Activated CD4-positive, alpha-beta T cell treated with anti-CD3 and anti-CD28 coated beads, Interleukin-2, amount 50 U/mL, for 1 hour (primary cell): ENCODE measurements around the gene VPS13C.
"Not testable (repeated sequence)": the region's sequence is repeated elsewhere in the genome, so short reads cannot be mapped to it uniquely, and the experiment has no call there.

ENCODE experiments used
- DNase-seq: peaks from one replicate; pipeline ENCODE4 v3.0.0-alpha.2; 2020

VPS13C gene

DNA sequence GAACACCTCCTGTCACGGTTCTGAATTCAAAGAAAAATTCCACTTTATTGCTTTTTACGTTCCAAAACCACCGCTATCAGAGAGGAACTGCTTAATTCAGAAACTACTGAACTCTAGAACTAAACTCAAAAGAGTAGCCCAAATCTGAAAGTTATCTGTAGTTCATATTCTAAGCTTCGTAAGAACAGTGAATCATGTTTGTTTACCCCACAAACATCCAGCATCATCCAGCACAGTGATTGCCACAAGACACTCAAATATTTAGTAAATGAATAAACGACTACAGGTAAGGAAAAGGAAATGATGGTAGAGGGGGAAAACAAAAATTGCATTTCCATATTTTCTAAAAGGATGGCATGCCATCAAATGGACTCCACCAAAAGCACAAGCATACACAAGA, 32.3 kb downstream of the VPS13C start:
- no peak for DNase-seq

DNA sequence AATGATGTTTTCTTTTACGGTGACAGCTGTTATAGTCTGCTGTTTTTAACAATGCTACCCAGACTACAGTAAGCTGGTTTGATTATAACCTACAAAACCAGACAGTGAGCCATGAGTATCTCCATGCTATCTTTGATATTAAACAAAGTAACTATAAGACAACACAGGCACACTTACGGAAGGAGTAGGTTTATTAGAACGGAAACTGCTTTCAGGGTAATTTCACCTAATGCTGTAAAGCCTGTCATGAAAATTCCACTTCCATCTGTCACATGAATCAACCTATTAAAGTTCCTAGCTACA, 33.0 kb downstream of the VPS13C start:
- no peak for DNase-seq

DNA sequence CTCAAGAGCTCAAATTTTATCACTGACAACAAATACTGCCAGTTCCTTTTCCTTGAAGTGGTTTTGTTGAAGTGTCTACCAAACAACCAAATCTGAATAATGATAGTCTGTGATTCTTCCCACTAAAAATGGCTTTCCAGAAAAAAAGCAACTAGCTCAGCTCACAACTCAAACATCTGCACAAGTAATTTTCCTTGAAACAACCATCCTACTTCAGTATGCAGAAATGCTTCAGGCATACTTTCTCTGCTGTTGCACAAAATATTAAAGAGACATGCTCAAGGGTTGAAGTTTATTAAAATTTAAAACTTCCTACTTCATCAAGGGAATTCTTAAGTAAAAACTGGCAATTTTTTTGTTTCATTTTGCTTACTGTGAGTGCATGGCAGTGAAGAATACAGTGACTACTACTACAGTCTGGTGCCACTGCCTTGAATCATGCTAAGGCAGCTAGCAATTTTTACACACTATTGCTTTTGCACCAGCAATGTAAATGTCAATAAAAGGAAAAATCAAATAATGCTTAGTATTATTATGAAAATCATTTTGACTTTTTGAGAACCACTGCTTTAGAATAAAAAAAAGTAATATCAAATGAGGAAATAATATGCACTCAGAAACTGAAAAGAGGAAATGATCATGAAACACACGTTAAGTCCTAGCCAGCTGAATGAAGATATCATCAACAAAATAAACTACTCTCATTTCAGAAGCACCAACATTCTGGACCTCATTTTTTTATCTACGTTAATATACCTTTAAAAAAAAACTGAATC, 33.6 kb downstream of the VPS13C start:
- DNase-seq: no peak

DNA sequence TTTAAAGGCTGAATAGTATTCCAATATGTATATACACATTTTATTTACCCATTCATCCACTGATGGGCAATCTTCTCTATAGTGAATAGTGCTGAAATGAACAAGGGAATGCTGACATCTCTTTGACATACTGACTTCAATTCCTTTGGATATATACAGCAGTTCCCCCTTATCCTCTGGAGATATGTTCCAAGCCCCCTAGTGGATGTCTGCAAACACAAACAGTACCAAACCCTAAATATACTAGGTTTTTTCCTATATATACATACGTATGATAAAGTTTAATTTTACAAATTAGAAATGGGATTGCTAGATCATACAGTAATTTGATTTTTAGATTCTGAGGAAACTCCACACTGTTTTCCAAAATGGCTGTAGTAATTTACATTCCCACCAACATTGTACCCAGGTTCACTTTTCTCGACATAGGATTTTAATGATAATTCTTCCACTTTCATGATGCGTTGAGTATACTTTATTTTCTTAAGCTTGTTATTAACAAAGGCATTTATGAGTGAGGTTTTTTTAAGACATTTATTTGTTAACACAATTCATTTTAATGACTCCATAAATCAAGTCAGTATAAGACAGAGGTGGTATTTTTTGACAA, 38.2 kb downstream of the VPS13C start:
- DNase-seq: no peak

DNA sequence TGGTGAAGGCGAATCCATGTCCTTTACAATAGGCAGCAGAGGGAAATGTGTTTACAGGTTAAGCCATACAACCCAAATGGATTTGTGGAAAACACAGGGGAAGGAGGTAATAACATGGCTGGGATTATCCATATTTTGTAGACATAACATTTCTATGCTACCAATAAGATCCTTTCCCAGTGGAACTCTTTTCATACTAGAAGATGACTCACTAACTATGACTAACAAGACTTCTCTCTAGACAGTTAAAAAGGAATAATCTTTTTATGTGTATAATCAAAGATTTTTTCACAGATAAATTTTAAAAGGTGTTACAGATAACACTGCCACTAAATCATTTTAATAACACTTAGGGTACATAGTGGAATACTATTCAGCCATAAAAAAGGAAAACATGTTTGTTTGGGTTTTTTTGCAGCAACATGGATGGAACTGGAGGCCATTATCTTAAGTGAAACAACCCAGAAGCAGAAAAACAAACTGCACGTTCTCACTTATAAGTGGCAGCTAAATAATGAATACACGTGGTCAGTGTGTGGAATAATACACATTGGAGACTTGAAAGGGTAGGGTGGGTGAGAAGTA, 39.6 kb downstream of the VPS13C start:
- DNase-seq: no peak

DNA sequence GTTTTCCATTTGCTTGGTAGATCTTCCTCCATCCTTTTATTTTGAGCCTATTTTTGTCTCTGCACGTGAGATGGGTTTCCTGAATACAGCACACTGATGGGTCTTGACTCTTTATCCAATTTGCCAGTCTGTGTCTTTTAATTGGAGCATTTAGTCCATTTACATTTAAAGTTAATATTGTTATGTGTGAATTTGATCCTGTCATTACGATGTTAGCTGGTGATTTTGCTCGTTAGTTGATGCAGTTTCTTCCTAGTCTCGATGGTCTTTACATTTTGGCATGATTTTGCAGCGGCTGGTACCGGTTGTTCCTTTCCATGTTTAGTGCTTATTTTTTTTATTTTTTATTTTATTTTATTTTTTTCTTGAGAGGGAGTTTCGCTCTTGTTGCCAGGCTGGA, 54.9 kb downstream of the VPS13C start:
- DNase-seq: not testable (repeated sequence)

DNA sequence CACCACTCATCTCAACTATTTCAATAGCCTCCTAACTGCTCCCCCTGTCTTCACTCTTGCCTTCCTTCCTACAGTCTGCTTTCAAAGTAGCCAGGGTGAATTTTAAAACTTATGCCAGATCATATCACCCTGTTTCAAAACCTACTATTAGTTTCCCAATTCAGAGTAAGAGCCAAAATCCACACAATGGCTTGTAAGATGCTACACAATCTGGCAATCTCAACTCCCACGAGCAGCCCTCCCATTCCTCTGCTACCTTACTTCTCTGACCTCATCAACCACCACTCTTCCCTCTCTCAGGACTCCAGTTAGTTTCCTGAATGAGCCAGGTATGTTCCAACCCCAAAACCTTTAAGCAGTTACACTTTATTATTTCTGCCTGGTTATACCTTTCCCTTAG, 62.5 kb downstream of the VPS13C start:
- no peak for DNase-seq

DNA sequence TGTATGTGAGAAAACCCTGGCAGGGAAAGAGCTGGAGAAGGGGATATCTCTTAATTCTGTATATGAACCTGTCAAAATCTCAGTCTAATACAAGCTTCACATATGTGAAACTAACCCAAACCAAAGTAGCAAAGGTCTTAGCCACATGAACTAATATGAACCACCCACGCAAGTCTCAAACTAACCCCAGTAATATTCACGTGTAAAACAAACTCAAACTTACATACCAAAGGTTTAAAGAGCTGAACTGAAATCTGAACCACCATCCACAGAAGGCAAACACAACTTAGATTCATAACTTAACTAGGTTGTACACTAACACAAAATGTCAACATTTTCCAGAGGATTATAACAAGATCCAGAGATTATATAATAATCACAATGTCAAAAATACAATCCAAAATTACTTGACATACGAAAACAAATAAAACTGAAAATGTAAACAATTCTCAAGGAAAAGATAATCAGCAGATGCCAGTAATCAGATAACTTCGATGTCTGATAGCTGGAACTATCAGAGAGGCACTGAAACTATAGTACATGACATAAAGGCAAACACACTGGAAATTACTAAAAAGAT, 64.1 kb downstream of the VPS13C start:
- DNase-seq: no peak

DNA sequence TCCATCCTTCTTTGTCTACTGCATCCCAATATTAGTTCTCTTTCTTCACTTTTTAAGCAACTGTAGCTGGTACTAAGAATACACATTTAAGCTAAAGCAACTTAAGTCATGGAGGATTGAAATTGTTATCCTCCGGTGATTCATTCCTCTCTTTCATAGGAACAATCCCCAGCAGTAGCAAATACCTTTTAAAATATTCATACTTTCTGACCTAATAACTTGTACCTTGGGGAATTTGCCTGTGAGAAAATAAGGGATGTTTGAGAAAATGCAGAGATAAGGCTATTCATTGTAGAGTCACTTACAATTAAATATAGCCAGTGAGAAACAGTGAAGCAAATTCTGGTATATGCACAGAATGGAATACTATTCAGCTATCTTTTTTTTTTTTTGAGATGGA, 66.0 kb downstream of the VPS13C start:
- no peak for DNase-seq

DNA sequence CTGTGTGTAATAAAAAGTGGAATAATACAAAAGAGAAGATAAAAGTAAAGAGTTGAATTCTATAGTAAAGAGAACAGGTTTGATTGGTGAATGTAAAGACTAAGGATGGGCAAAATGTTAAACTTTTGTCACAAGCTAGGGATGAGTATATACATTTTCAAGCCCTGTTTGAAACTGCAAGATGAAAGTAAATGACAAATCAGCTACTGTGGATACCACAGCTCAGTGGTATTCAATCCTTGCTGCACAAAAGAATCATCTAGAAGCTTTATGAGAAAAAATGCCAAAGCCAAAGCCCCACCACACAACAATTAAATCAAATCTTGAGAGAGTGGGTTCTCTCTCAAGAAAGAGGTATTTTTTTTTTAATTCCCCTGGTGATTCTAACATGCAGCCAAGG, 67.7 kb downstream of the VPS13C start:
- no peak for DNase-seq

DNA sequence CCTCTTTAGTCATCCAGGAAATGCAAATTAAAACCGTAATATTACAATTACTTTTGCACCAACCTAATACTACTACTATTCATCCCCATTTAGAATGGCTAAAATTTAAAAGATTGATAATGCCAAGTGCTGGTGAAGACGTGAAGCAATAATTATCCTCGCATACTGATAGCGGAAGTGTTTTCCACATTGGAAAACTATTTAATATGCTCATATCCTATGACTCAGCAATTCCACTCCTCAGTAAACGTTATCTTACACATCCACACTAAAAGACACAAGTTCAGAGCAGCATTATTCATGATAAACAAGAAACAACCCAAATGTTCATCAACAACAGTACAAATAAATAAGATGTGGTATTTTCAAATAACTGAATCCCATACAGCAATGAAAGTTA, 70.6 kb downstream of the VPS13C start:
- no peak for DNase-seq

DNA sequence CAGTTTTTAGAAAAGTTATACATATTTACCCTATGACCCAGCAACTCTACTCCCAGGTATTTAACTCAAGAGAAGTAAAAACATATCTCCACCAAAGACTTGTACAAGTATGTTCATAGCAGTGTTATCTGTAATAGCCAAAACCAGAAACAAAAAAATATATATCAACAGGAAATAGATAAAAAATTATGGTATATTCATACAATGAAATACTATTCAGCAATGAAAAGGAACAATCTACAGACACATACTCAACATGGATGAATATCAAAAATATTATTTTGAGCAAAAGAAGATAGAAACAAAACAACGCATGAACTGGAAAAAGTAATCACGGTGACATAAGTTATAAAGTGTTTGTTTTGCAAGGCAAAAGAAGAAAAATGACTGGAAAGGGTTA, 72.4 kb downstream of the VPS13C start:
- no peak for DNase-seq

DNA sequence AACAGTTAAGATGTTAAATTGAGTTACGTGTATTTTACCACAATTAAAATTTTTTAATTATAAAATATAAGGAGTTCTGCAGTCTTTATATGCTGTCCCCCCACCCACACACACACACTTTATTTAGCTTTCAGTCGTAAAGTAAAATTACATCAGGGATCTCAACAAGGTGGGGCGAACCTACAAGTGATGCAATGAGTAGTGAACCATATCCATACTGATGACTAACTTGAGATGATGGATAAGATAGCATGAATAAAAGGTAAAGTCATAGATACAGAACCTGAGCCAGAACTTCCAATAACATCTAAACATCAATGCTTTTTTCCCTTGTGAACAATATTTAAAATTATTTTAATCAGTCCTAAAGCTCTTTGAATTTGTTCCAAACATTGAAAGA, 77.2 kb downstream of the VPS13C start:
- DNase-seq: no peak

DNA sequence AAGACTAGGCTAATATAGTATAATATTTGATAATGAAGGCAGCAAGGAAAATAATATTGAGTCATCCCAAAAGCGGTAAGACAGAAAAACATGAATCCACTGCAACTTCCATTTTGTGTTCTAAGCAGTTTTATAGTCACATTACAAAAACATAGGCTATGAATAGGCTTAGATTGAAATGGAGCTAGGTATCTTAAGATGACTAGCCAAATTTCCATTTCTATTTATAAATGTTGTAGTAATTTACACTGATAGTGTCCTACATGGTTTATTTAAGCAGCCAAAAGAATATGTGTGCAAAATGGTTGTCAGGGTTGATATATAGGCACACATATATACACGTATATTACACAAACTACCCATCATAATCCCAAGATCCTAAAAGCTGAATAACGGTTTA, 82.0 kb downstream of the VPS13C start:
- DNase-seq: no peak

DNA sequence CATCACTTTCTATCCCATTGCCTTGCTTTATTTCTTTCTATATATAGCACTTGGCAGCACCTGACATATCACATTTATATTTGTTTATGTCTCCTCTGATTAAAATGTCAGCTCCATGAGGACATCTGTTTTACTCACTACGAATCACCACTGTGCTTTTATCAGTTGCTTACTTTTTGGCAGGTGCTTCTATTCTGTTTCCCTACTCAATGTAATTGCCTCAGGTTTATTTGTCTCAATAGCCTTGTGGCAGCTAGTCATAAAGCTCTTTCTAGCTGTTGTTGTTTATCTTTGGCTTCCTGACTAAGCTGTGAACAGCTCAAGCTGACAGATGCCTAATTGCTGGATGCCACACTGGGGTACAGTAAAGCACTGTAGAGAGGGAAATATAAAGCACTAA, 85.5 kb downstream of the VPS13C start:
- no peak for DNase-seq

DNA sequence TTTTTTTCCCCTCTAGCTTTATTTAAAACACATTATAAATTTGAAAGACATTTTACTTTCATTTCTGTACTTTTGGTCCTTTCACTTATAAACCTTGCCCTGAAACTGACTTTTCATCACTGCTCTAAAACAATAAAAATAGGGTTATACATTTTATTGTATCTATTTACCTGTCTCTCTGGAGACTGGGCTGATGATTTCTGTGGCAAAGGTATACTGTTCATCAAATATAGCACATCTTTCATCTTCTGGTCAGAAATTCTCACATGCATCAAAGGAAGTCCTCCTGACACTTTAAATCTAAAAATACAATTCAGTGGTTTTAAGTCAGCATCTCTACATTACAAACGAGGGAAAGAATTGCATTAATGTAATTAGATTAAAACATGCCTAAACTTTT, 86.1 kb downstream of the VPS13C start:
- DNase-seq: no peak

DNA sequence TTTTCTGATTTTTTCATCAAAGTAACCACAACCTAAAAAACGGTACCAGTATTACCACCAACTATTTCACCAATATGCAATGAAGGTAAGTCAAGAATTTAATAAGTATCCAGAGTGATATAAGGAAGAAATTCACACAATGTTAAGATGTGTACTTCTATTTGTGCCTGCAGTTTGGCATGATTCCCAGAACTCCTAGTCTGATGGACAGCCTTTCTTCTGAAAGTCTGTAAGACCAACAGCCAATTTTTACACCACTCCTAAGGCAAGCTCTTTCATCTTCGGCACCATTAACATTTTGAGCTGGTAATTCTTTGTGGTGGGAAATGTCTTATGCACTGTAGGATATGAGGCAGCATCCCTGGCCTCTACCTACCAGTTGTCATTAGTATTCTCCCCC, 108.3 kb downstream of the VPS13C start:
- DNase-seq: no peak

DNA sequence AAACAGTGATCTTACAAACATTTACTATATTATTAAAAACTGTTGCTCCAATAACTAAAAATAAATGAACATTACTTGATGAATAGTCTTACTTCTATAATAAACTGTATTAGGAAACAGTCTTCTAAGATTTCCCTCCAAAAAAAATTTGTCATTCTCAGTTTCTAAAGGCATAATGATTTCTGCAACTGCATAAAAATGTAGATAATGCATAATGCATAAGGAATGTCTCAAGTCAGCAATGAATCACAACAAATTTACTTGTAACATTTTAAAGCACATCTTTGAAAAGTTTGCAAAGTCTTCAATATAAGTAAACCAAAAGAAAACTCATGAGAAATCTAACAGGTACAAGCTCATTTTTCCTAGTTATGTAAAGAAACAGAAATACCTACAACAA, 113.5 kb downstream of the VPS13C start:
- DNase-seq: no peak

DNA sequence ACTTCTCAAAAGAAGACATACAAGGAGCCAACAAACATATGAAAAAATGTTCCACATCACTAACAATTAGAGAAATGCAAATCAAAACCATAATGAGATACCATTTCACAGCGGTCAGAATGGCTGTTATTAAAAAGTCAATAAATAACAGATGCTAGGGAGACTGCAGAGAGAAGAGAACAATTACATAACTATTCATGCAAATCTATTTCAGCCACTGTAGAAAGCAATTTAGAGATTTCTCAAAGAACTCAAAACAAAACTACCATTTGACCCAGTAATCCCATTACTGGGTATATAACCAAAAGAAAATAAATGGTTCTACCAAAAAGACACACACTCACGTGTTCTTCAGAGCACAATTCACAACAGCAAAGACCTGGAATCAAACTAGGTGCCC, 116.3 kb downstream of the VPS13C start:
- DNase-seq: no peak

DNA sequence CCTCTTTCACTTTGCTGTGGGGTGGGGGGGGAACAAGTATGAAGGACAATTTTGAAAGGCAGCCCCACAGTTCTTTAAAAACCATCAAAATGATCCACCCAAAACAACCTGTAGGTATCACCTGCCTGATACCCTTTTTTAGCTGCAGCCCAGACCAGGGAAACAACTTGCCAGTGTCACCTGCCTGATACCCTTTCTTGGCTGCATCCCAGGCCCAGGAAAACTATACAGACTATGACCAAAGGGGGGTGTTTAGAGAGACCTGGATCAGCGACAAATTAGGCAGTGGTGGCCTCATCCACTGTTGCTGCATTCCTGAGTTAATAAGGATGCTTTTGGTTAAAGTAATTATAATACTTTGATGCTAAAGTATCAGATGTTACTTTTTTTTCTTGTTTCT, 122.0 kb downstream of the VPS13C start:
- no peak for DNase-seq

DNA sequence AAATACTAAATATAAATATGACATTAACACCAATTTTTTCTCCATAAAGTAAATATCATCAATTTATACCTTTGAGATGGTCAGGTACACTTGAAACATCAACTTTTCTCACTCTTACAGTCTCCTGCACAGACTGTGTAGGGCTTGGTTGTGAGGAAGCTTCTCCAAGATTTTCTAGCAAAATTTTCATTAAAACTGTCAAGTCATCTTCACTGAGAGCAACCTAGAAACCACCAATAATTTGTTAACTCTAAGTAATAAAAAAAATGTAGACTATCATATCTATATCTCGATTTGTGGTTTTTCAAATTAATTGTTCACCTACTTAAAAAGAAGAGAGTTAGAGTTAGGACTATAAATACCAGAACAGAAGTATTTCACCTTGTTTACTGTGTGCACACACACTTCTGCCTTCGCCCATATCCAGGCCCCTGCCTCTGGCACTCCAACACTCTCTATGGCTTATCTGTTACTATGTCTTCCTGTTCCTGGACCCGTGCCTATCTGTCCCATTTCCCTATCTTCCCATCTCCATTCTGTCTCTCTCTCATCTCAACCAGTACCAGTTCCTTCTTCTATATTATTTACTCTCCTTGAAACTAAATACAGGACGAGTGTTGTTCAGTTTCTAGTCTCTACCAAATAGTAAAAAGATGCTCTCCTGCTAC, 123.6 kb downstream of the VPS13C start:
- no peak for DNase-seq

DNA sequence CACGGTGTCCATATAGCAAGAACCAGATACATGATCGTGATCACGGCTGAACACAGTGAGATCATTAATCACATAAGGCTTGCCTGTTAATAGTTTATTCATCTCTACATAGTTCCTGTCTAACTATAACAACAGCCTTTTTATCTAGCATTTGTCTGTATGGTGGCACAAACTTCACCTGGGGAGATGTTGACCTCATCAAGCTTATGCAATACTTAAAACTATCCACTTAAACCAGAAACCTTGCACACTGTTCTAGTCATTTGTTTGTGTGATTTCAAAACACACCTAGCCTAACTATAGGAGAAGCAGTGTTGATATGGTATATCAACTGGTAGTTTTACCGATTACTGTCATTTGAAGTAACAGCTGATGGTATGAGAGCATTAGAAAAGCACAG, 124.8 kb downstream of the VPS13C start:
- no peak for DNase-seq

DNA sequence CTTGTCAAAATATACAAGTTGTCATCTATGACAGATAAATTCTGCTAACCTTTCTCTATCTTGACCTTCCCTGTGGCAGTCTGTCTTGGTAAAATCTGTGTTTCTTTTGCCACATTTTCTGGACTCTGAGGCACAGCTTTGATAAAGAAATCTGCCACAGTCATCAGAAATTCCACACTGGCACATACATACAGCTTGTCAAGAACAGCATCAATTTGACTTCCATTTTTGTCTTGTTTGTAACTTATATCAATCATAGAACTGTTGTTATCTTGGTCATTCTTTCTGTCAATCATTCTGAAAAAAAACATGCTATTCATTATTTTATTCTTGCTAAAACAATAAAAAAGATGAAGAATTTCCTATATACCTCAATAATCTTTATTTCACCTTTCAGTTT, 130.8 kb downstream of the VPS13C start:
- DNase-seq: no peak

DNA sequence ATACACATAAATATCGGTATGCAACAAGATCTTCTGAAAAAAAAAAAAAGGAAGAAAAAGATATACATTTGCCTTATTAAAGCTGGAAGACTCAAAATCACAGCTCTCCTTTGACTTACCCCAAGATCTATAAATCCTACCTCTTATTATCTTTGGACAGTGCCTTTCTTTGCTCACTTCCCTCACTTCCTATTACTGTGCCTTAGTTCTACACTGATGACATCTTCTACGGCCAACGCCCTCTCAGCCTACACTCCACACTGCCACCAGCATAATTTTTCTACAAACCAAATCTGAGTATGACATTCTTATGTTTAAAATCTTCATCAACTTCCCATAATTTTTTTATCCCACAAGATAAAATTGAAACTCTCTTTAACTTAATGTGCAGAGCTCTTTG, 137.1 kb downstream of the VPS13C start:
- no peak for DNase-seq
